GM21723 (cell line): ENCODE results near the gene HRAS.
"Not testable (repeated sequence)": the region's sequence is repeated elsewhere in the genome, so short reads cannot be mapped to it uniquely, and the experiment has no call there.

Experiments
- ATAC-seq: cut with Tn5 transposase; IDR thresholded peaks from one replicate; pipeline ENCODE4 v1.9.1; 2021; ENCODE audit warnings: mild to moderate bottlenecking, moderate library complexity; ENCODE audit not compliant: unreplicated experiment

HRAS gene

DNA sequence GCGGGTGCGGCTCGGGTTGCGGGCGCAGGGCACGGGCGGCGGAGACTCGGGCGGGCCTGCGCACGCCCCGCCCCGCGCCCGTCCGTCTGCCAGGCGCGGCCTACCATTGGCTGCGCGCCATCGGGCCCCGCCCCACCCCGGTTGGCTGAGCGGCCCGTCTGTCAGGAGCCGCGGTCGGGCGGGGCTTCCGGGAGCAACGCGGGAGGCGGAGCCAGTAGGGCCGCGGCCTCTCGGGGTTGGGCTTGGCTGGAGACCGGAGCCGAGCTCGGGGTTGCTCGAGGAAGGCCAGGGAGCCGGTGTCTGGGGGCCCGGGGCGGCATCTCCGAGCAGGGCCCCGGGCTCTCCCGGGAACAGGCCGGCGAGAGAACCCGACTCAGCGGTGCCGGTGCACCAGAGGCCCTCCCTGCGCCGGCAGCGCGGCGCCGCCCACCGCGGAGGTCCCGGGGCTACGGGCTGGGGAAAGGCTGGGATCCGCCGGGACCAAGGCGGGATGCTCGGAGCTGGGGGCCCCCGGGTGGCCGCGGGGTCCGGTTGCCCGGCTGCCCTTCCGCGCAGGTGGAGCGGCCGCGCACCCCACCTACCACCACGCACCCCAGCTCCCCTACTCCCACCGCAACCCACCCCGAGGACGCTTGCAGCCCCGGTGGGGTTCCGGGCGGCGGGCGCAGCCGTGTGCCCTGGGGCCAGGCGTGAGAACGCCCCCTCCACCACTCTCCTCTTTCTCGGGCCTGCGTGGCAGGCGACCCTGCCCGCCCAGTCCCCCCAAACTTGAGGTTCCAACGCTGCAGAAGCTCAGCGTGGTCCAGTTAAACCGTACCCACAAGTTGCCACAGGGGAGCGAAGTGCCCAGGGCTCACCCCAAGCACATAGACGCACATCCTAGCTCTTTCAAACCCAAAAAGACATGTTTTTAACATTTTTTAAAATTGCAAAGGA, at the start of gene HRAS:
Gene HRAS (minus strand): TSS at position 58 of the 936 bp plus-strand sequence.
- peak; percentile 70 for ATAC-seq

DNA sequence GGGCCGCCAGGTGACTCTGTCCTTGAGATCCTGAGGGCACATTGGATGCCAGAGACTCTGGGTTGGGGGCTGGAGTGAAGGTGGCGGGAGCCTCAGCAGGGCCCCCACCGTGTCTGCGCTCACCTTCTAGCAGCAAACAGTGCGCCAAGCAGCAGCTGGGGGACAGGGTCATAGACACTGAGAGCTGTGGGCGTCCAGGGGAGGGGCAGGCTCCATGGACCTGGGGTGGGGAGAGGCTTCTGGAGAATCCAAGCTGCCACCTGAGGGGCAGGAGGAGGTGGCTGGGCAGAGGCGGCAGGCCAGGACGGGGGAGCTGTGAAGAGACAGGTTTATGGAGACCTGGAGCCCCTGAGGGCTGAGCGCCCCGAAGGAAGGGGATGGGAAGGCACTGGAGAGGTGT, 48.9 kb upstream of the HRAS start:
- ATAC-seq: no peak

DNA sequence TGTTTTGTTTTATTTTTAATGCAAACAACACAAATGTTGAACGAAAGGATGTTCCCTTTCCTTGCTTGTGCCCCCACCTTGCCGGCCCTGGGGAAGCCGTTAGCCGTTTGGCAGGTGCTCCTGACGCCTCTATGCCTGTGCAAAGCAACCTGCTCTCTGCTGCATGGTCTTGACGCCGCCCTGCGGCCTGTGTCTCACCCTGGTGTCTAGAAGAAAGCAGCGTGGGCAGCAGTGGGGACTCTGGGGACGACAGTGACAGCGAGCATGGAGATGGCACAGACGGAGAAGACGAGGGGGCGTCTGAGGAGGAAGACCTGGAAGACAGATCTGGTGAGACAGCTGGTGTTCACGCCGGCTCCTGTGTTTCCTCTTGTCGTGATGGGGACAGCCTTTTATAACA, 46.4 kb upstream of the HRAS start:
- ATAC-seq: no peak

DNA sequence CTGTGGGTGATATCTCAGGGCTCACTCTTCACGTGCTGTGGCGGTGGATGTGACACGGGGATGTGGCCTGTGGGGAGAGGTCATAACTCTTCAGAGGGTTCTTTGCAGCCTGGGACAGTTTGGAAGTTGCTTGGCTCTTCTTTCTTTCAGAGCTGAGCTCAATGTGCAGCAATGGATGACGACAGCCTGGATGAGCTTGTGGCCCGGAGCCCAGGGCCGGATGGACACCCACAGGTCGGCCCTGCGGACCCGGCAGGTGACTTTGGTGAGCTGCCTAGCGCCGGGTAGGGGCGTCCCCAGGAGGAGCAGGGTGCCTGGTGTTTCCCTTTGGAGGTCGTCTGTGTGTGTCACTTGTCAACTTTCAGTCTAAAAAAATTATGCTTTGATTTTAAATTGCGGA, 46.0 kb upstream of the HRAS start:
- no peak for ATAC-seq

DNA sequence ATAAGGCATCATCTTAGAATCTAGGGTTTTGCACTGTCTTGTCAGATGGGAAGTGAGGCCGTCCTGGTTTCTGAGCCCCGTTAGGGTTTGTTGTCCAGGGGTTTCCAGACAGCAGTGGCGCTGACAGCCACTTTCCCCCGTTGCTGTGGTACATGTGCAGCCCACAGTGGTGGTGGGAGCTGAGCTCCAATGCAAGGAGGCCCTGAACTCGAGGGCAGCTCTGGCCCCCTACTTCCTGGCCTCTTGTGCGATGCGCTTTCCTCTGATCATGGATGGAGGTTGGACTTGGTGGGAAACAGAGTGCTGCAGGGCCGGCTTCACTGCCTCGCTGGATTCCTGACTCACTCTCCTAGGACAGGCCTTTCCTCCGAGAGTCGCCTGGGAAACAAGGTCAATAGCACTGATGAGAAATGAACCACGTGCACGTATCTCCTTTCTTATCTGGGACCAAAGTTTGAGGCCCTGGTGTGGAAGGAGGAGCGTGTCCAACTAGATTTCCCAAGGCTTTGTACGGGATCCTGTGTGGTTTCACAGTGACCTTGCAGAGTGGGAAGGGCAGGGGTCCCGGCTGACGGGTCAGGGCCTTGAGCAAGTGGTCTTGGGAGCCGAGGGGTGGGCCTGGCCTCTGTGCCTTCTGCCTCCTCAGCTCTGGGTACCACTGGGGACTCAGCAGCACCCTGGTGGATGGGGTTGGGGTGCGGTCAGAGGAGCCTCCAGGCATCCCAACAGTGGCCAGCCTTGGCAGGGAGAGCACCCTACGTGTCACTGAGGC, 44.6 kb upstream of the HRAS start:
- no peak for ATAC-seq

DNA sequence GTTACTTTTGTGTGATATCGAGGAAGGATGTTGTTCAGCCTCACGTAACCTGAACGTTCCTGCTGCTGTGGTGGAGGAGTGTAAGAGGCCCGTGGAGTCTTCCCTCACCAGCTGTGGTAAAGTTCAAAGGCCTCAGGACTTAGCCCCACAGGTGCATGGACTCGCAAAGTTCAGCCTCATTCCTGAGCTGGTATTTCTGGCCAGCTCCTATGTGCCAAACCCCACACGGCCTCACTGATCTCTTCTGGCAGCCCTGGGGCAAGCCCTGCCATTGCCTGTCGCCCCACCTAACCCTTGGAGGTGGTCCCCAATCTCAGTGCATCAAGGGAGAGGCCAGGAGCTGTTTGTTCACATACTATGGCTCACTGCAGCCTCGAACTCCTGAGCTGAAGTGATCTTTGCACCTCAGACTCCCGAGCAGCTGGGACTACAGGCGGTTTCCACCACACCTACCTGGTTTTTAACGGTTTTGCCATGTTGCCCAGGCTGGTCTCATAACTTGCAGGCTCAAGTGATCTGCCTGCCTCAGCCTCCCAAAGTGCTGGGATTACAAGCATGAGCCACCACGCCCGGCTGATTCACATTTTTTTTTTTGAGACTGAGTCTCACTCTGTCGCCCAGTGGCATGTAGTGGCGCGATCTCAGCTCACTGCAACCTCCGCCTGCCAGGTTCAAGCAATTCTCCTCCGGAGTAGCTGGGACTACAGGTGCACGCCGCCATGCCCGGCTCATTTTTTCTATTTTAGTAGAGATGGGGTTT, 43.1 kb upstream of the HRAS start:
- ATAC-seq: no peak

DNA sequence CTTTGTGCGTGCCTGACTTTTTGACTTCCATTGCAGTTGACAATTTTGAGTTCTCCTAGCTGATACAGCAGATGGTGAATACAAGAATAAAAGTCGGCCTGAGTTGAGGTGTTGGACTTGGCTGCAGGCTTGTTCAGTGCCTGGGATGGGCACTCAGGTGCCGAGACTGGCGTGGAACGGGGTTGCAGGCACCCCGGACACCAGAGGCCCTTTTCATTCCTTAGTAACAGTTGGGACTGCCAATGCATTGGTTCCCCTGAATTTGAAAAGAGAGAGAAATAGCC, 42.2 kb upstream of the HRAS start:
- no peak for ATAC-seq

DNA sequence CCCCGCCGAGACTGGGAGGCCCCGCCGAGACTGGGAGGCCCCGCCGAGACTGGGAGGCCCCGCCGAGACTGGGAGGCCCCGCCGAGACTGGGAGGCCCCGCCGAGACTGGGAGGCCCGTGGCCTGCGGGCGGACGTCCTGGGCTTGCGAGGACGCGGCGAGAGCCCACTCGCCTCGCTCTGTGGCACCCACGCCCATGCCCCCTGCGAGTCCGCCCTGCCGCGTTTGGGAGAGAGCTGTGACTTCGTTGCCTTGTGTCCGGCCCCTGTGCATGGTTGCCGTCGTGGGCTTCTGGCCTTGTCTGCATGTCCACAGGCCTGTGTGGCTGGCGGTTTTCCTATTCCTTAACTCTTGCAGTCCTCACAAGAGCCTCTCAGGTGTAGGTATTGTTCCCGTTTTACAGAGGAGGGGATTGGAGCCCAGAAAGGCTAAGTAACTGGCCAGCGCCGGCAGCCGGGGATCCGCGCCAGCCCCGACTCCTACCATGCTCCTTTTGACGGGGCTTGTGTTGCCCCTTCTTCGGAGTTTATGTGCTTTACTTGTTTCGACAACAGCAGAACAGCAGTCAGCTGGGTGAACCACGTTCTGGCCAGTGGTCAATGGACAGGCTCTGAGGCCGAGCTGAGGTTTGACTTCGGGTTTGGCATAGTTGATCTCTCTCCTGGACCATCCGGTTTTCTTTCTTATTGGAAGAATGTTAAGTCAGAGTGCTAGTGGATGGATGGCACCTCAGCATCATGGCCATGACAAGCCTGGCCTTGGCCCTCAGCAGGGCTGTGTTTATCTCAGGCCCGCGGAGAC, 41.6 kb upstream of the HRAS start:
- no peak for ATAC-seq

DNA sequence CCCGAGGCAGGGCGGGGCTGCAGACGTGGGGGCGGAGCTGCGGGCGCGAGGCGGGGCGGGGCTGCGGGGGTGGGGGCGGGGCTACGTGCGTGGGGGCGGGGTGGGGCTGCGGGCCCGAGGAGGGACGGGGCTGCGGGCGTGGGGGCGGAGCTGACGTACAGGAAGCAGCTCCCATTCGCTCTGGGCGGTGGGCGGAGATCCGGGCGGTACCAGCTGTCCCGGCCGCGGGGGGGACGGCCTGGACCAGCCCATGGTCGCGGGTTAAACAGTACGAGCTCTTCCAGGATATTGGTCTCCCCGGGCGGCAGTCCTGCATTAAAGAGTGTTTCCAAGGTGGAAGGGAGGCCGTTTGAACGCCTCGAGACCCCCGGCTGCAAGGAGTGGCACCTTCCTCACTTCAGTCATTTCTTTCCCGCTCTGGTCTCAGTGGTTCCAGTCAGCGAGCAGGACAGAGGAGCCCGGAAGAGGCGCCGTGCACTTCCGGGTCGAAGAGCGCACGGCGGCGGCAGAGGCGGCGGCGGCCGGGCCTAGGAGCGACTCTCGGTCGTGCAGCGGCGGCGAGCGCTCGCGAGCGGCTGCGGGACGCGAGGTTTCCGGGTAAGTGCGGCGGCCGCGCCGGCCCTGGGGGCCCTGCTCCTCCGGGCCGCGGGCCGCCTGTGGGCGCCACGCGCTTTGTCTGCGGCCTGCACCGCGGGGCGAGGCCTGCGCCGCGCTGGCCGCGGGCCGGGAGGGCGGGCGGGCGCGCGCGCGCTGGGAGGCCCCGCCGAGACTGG, 40.8 kb upstream of the HRAS start, which contains the start of gene PHRF1:
Gene PHRF1 (plus strand): TSS at position 475 of the 773 bp plus-strand sequence. CDS start 5,043 bp downstream, outside the sequence.
- peak; percentile 80 for ATAC-seq

DNA sequence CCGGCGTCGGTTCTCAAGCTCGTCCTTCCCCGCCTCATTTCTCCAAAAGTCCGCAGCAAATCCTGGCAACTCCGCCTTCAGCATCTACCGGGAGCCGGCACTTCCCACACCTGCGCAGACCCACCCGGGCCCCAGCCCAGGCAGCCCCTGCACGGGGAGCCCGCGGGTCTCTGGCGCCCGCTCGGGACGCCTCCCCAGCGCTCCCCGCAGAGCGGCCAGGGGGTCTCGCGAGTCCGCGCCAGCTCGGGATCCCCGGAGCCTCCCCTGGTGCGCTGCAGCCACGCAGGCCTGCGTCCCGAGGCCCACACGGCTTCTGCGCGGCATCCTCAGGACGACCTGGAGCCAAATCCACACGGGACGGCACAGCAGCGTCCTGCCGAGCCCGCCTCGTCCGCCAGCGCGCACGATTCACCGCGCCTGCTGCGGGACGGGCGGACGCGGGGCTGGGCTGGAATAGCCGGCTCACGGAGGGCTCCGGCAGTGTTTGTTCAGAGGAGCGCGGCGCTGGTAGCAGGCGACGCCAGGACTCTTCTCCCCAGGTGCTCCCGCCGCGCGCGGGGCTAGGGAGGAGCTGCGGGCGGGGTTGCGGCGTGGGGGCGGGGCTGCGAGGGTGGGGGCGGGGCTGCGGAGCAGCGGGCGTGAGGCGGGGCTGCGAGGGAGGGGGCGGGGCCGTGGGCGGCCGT, 40.1 kb upstream of the HRAS start:
- ATAC-seq: peak; percentile 42

DNA sequence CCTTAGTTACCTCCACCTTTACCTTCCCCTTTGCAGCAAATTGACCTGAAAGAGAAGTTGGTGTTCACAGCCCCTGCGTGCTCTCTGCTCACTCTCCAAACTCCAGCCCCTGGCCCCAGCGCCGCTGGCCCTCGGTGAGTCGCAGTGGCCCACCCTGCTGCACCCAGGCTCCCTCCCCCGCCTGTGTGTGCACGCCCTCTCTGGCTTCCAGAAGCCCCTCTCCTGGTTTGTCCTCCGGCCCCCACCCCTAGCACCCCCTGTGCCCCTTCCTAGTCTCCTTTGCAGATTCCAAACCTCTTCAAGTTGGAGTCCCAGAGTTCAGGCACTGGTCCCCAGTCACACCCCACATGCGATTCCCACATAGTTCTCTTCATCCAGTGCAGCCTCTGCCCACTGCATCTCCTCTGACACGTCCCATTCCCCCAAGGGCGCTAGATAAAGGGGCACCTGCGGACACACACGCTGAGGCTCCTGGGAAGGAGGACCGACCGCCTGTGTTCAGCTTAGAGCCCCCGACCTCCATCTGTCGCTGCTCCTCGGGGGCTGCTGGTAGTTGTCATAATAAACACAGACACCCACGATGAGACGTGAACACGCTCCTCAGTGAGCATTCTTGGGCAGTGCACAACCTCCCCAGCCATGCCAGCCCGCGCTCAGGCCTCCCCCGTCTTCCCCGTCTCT, 39.4 kb upstream of the HRAS start:
- peak; percentile 3 for ATAC-seq

DNA sequence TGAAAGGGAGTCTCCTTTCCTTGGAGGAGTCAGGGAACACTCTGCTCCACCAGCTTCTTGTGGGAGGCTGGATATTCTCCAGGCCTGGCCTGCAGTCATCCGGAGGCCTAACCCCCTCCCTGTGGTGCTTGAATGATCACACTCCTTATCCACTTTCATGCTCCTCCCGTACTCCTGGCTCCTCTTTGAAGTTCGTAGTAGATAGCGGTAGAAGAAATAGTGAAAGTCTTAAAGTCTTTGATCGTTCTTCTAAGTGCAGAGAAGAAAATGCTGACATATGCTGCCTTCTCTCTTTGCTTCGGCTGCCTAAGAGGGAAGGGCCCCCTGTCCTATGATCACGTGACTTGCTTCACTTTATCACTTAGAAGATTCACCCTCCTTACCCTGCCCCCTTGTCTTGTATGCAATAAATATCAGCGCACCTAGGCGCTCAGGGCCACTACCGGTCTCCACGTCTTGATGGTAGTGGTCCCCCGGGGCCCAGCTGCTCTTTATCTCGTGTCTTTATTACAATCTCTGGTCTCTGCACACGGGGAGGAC, 38.7 kb upstream of the HRAS start:
- not testable (repeated sequence) for ATAC-seq

DNA sequence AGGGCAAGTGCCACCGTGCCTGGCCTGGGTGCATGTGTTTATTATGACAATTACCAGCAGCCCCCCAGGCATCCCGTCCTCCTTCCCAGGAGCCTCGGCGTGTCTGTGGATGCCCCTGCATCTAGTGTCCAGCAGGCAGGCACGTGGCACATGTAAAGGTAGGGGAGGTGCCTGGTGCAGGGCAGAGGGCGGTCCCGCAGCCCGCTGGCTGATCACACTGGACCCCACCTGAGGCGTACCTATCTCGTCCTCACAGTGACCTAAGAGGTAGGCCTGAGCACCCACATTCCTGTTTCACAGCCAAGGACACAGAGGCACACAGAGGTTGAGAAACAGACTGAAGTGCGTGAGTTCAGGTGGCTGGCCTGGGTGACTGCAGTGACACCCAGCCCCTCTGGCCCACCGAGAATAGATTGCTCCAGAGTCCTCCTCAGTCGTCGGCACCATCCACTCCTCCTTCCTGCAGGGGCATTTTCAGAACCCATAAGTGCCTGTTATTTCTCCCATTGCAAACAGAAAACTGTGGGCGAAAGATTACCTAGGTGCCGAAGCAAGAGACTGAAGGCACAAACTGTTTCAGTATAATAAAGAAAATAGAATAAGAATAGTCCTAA, 37.9 kb upstream of the HRAS start:
- ATAC-seq: no peak

DNA sequence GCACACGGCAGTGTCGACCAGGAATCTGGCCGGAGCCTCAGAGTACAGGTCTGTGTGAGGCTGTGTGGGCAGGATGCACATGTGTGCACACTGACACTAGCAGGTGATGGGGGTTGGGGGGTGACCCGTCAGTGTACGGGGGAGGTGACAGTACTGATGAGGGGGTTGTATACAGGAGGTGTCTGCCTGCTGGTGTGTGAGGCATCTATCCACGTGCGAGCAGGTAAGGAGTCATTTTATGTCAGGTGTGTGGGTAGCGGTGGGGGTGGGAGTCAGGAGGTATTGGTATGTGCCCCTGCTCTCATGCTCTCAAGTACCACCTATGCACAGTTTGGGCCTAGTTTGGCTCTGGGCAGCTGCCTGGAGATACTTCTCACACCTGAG, 36.4 kb upstream of the HRAS start:
- ATAC-seq: no peak

DNA sequence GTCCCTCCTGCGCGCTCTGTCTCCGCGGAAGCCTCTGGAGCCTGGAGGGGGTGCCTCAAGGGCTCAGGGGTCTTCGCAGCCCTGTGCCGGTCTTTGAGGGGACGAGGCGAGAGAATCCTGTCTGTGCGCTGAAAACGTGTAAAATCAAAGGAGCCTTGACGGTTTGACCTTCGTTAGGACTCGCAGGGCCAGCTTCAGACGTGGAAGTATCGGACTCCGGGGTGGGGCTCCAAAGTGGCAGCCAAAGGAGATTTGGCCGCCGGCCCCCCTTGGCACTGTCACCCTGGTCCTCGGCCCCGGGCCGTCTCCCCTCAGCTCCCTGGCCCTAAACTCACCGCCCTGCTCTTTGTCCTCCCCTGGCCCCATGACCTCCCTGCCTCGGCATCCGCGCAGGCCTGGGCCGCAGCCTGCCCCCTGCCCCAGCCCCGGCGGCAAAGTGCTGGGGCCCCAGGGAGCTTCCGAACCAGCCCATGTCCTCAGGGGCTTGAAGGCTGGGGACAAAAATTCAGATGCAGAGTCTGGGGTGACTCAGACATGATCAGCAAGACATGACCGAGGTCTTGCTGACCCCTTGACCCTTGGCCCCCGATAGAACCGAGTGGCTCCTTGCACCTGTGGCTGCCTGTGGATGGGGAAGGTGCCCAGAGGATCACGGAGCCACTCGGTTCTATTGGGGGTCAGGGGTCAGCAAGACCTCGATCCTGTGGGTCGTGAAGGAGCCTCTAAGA, 33.9 kb upstream of the HRAS start:
- no peak for ATAC-seq

DNA sequence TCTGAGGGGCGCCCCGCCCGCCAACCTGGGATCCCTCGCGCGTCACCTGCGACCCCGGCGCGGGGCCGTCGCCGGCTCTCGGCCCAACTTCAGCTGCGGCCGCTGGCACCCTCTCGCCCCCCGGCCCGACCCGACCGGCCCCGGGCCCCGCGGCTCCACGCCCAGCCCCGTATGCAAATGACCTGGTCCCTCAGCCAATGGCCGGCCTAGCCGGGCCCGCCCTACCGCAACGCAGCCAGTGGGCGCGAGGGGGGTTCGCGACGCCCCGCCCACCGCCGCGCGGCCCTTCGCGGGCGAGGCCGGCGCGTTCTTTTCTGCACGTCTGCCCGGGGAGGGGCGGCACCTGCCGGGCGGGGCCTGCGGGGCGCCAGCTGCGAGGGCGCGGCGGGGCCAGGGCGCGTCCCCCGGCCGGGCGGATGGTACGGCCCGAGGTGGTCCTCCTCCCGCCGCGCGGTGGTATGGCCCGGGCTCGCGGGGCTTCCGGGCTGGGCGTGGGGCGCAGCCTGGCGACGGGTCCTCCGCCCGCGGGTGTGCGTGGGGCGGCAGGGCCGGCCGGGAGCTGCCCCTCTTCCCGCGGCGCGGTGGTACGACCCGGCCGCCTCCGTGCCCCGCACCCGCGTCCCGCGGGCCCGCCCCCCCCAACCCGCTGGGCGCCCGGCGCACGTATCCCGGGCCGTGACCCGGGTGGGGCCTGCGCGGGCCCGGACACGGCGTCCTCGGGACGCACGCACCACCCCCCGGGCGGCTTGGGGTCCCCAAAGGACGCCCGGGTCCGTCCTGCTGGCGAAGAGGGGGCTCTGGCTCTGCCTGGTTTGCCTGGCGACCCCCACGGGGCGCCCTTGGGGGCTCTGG, 33.2 kb upstream of the HRAS start:
- ATAC-seq: peak; percentile 86
